GM12878 (cell line): Measurements from ENCODE around the gene ESRRB. TPM values are rescaled to one million over a fixed set of nuclear protein-coding genes. Genes with fewer than 3 reads are reported as not detected.

Experiments
- BACH1 ChIP-seq: fragments of 450-650 bp; IDR thresholded peaks from 2 replicates; pipeline ENCODE4 v1.6.1; 2017; ENCODE audit warnings: mild to moderate bottlenecking, borderline replicate concordance
- BHLHE40 ChIP-seq, 2 experiments: fragments of 450-650 bp in 1 of 2; IDR thresholded peaks; 2 replicates each; pipeline ENCODE4 v1.6.1; 2011 to 2017; ENCODE audit warnings: low read depth in 2 of 2, borderline replicate concordance in 1 of 2, improper control_type of control experiment in 1 of 2, low read length in 1 of 2, mild to moderate bottlenecking in 1 of 2
- CREM ChIP-seq: IDR thresholded peaks from 2 replicates; pipeline ENCODE4 v1.6.1; 2014; ENCODE audit warnings: antibody characterized with exemption, low read depth
- CUX1 ChIP-seq: IDR thresholded peaks from 2 replicates; pipeline ENCODE4 v1.6.1; 2012; ENCODE audit warnings: improper control_type of control experiment, low read depth, low read length; ENCODE audit not compliant: insufficient replicate concordance
- HCFC1 ChIP-seq: fragments of 150-350 bp; IDR thresholded peaks from 2 replicates; pipeline ENCODE4 v1.6.1; 2014; ENCODE audit warnings: low read length
- KDM1A ChIP-seq: fragments of 200-600 bp; sonication (generic); IDR thresholded peaks from 2 replicates; pipeline ENCODE4 v1.6.1; 2016; ENCODE audit warnings: borderline replicate concordance
- MEF2A ChIP-seq: IDR thresholded peaks from 2 replicates; pipeline ENCODE4 v1.6.1; 2011; ENCODE audit warnings: low read depth, mild to moderate bottlenecking, low read length, moderate library complexity; ENCODE audit not compliant: insufficient read depth
- MLLT1 ChIP-seq: fragments of 450-650 bp; IDR thresholded peaks from 2 replicates; pipeline ENCODE4 v1.6.1; 2016; ENCODE audit warnings: mild to moderate bottlenecking
- MXI1 ChIP-seq: fragments of 150-350 bp; IDR thresholded peaks from 2 replicates; pipeline ENCODE4 v1.6.1; 2011; ENCODE audit warnings: low read depth, mild to moderate bottlenecking, inconsistent platforms, low read length, improper control_type of control experiment
- MYC ChIP-seq: IDR thresholded peaks from 2 replicates; pipeline ENCODE4 v1.6.1; 2011; ENCODE audit warnings: mild to moderate bottlenecking, low read length, moderate library complexity, inconsistent platforms; ENCODE audit not compliant: insufficient read depth, insufficient replicate concordance, insufficient read length, severe bottlenecking
- NFIC ChIP-seq: IDR thresholded peaks from 2 replicates; pipeline ENCODE4 v1.6.1; 2012; ENCODE audit warnings: low read depth, mild to moderate bottlenecking, inconsistent platforms, low read length, moderate library complexity
- PBX3 ChIP-seq: IDR thresholded peaks from 2 replicates; pipeline ENCODE4 v1.6.1; 2011; ENCODE audit warnings: mild to moderate bottlenecking, low read depth, low read length, moderate library complexity; ENCODE audit not compliant: insufficient replicate concordance
- RELA ChIP-seq: fragments of 450-650 bp; IDR thresholded peaks from 2 replicates; pipeline ENCODE4 v1.8.0; 2014; ENCODE audit warnings: borderline replicate concordance; ENCODE audit not compliant: partially characterized antibody
- RELB ChIP-seq: fragments of 450-650 bp; IDR thresholded peaks from 2 replicates; pipeline ENCODE4 v1.6.1; 2017; ENCODE audit warnings: low read depth, mild to moderate bottlenecking, moderate library complexity
- SIX5 ChIP-seq: IDR thresholded peaks from 2 replicates; pipeline ENCODE4 v1.6.1; 2011; ENCODE audit warnings: mild to moderate bottlenecking, low read depth, low read length, moderate library complexity; ENCODE audit not compliant: severe bottlenecking
- SMAD1 ChIP-seq: fragments of 450-650 bp; IDR thresholded peaks from 2 replicates; pipeline ENCODE4 v1.6.1; 2018; ENCODE audit warnings: mild to moderate bottlenecking, low read depth; ENCODE audit not compliant: partially characterized antibody
- STAT1 ChIP-seq: fragments of 450-650 bp; conservative IDR thresholded peaks from 2 replicates; pipeline ENCODE4 v1.6.1; 2014; ENCODE audit warnings: antibody characterized with exemption, mild to moderate bottlenecking
- TARDBP ChIP-seq: IDR thresholded peaks from 2 replicates; pipeline ENCODE4 v1.6.1; 2016; ENCODE audit warnings: borderline replicate concordance
- ZNF274 ChIP-seq: IDR thresholded peaks from one replicate; pipeline ENCODE4 v1.8.0; 2011; ENCODE audit not compliant: insufficient read length, insufficient read depth
- polyA plus RNA-seq, 11 experiments: library from polyadenylated mRNA; depleted of rRNA in 4 of 11; unstranded in 6 of 11; stranded (reverse) in 5 of 11; fragments of >200 nt; fragmentation: Nextera tagmentation in 4 of 11; fragmentation: Illumina TruSeq in 1 of 11; extraction: Ambion mirVana in 4 of 11; extraction: Trizol in 1 of 11; gene quantifications; 1 replicate in 1 of 11; 2 replicates in 10 of 11; pipeline versions ENCODE4 v1.2.1 to v1.2.3, GENCODE V29; 2011 to 2016; ENCODE audit warnings: inconsistent platforms in 2 of 11, missing spikeins in 2 of 11, low read depth in 1 of 11
- total RNA-seq, 4 experiments: library from RNA; depleted of rRNA in 3 of 4; stranded (reverse); fragments of >200 nt in 3 of 4; fragmentation: Illumina TruSeq in 1 of 4; extraction: Trizol in 1 of 4; gene quantifications; 2 replicates each; pipeline versions ENCODE4 v1.2.1 to v1.2.3, GENCODE V29; 2013 to 2021

Gene ESRRB
- total and polyA plus RNA-seq, 10 of the 15 experiments (the other 5 are each of a cell fraction or from before 2014, with no cell fraction given) = 0.03 to 0.73 (median 0.11) TPM; not detected in 6

- no peak for TF ChIP-seq MYC
- TF ChIP-seq BHLHE40 (IDR thresholded peaks at IDR 0.05; ENCODE audit: borderline replicate concordance in 1 of 2, low read depth in 2 of 2, low read length in 1 of 2) = peak in 1 of 2 experiments; percentile 70; a peak in 2 of 4 replicates
- TF ChIP-seq HCFC1 = no peak
- no peak for TF ChIP-seq TARDBP
- no peak for TF ChIP-seq NFIC
- TF ChIP-seq BACH1 = 0 out of 2 replicates have a peak, but pooled peaks have one; percentile 23
- no peak for TF ChIP-seq CUX1
- 0 out of 2 replicates have a peak, but pooled peaks have one; percentile 35 for TF ChIP-seq STAT1
- no peak for TF ChIP-seq SIX5
- TF ChIP-seq RELB = no peak
- TF ChIP-seq SMAD1 = no peak
- TF ChIP-seq PBX3 = no peak
- TF ChIP-seq CREM = 0 out of 2 replicates have a peak, but pooled peaks have one; percentile 15
- no peak for TF ChIP-seq KDM1A
- no peak for TF ChIP-seq RELA
- TF ChIP-seq MXI1 = no peak
- no peak for TF ChIP-seq MLLT1
- TF ChIP-seq MEF2A = no peak
- no peak for TF ChIP-seq ZNF274
Observed at GRCh38 chr14:76352639-76353281, 23.2 kb upstream of the ESRRB start (continued).
